CMK (cell line): Measurements from ENCODE around the gene PSMB3.
"Not testable (repeated sequence)": the region's sequence is repeated elsewhere in the genome, so short reads cannot be mapped to it uniquely, and the experiment has no call there.

Source experiments
- DNase-seq: peaks from one replicate; pipeline ENCODE4 v3.0.0-alpha.2; 2010; ENCODE audit warnings: low read depth

Gene PSMB3

DNA sequence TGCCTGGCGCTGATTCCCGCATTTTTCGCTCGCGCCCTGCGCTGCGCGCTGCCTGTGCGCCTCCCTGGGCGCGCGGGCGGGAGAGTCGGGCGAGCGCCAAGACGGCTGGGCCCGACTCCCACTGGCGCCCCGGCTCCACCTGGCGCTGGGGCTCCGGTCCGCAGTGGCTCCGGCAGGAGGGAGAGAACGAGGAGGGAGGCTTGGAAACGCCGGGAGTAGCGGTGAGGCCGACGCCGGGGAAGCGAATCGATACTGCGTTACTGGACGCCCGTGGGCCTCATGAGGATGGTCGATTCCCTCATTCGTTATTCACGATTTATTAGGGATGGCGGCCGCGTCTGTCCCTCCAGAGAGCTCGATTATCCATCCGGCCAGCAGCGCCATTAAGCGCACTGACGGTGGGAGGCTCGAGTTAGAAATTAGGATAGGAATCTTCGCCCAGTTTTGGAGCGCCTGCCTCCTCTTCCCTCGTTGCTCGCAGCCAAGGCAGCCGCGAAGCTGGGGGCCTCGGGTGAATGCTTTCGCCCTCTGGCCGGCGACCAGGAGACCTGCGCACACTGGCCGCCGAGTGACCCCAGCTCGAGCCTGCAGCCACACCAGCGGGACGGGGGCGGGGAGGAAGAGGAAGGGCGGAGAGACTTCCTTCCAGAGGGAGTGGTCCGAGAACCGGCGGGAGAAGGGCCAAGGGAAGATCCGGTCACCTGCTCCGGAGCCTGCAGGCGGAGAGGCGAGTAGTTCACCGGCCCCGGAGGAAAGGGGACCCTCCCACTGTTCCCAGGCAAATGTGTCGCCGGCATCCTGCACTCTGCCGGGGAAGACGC is 3.1 kb upstream of the PSMB3 start:
- DNase-seq: peak; percentile 84

DNA sequence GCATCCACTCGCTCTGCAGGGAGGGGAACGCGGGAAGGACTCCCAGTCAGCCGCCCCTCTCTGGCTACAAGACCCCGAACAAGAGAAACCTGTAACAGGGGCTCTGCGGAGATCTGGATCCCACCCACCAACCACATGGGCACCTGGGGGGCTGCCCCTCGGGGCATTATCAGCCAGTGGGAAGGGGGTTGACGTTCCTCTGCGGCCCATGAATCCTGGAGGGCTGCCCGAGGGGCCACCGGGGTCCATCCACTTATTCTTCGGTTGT is 2.6 kb upstream of the PSMB3 start:
- no peak for DNase-seq

DNA sequence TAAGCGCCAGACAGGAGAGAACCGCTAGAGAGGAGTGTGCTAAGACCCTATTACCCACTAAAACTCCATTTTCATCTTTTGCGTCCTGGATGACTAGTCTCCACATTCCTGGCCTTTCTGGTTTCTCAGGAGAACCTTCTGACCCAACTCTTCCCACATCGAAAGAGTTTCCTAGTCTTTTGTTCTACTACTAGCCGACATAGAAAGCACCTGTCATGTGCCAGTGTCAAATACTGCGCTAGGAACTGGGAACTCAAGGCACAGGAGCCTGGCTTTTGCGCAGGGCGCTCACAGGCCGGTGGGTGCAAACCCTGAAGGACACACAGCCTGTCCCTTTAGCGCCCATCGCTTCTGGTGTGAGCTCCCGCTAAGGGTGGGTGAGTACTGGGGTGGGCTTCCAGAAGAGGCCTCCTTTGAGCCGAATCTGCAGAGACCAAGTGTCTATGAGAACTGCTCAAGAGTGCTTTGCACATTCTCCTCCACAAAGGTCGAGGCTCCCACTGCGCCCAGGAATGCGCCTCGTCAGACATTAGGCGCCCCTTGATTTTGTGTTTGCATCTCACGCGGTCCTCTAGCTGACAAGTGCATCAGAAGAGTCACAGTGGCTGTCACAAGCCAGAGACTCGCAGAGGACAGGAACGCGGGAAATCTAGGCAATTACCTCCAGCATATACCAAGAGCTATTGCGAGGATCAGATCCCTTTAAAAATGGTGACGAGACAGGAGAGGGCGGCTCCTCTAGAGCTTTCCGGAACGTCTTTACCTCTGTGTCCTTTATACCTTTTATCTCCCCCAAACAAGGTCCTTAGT is 2.0 kb upstream of the PSMB3 start:
- DNase-seq: no peak

DNA sequence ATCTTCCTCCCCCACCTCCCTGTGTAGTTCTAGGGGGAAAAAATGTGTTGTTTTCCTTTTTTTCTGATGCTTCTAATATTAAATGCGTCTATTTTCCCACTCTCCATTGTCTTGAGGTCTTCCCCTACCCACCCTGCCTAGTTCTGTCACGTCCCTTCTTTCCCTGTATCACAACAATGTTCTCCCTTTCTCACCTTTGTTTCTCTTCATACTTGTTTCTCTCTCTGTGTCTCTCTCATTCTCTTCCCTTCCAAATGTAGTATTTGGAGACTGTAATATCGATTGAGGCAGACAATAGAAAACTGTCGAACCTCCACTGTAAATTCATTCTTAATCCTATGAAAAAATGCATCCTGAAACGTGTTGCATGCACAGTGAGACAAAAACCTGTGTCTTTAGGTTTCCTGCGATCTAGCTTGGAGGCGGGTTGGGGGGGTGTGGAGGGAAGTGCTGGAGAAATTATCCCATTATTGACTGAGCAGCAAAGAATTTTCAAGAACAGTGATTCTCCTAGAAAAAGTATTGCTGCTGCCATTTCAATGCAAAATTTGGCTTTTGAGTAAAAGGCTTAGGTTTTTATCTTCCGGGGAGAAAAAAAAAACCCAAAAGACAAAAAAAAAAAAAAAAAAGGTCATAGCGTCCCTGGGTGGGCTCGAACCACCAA is 1.3 kb upstream of the PSMB3 start:
- no peak for DNase-seq

DNA sequence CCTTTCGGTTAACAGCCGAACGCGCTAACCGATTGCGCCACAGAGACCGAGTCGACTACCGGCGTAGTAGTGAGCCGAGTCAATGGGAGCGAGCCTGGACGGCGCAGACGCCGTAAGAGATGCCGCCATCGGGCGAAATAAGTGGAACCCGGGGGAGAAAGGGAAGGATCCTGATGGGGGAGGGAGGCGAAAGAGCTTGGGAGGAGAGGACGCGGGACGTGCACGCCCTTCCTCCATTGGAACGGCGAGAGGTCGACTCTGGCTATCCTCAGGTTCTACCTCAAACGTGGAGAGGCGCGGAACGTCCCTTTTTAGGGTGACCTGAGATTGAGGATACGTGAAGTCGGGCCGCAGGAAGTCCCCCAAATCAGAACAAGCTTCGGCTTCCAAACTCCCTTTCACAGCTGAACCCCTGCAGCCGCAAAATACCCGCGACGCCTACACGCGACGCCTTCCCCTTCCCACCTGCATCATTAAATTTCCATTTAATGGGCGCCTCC is 683 bp upstream of the PSMB3 start:
- DNase-seq: peak; percentile 79

DNA sequence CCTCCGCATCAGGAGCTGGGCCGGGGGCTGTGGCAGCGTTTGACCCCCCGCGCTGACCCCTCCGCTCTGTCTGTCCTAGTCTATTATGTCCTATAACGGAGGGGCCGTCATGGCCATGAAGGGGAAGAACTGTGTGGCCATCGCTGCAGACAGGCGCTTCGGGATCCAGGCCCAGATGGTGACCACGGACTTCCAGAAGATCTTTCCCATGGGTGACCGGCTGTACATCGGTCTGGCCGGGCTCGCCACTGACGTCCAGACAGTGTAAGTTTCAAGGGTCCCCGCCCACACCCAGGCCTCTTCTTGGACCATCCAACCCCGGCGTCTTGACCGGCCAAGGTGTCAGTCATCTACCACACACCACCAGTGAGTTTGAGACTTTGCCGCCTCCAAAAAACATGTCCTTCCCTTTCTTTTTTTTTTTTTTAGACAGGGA is 548 bp downstream of the PSMB3 start:
- no peak for DNase-seq

DNA sequence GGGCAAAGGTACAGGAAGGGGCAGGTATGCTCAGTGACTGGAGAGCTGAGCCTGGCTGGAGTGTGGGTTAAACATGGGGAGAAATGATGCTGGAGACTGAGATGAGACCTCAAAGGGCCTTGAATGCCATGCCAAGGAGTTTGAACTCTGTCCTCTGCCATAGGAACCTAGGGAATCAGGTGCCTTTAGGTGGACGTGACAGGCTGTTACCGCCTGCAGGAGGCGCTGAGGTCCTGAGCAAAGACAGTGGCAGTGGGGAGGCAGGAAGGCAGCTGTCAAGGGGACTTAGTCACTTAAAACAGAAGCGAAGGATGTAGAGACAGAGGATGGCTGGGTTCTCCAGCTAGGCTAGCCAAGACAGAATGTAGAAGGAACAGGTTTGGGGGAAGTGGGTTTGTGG is 9.1 kb downstream of the PSMB3 start:
- no peak for DNase-seq

DNA sequence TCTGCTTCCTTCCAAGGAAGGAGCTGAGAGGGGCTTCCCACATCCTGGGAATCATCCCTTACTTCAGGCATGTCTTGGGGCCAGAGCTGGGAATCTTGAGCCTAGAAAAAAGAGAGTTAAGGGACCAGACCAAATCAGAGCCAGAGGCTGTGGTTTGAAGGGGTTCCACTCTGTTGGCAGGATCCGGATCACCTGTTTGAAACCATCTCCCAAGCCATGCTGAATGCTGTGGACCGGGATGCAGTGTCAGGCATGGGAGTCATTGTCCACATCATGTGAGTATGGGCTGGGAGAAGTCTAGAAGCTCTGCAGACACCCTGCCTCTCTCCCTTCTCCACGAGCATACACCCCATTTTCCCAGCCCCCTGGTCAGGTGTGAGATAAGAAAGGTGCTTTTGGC is 9.7 kb downstream of the PSMB3 start:
- DNase-seq: no peak

DNA sequence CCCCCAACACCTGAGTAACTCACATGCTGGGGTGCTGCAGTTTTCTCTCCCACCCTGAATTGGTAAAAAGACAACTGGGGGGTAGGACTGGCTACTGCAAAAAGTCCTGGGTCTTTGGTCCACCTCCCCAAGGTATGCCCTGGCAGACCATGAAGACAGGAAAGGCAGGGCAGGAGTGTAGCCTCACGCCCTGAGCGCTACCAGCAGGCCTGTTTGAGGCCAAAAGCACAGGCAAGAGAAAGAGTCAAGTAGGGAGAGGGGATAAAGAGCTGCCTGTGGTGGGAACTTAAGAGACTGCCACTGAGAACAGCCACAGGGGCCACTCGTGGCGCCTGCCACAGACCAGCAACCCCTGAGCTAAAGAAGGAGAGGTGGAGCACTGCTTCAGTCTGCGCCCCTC is 13.8 kb downstream of the PSMB3 start:
- no peak for DNase-seq

DNA sequence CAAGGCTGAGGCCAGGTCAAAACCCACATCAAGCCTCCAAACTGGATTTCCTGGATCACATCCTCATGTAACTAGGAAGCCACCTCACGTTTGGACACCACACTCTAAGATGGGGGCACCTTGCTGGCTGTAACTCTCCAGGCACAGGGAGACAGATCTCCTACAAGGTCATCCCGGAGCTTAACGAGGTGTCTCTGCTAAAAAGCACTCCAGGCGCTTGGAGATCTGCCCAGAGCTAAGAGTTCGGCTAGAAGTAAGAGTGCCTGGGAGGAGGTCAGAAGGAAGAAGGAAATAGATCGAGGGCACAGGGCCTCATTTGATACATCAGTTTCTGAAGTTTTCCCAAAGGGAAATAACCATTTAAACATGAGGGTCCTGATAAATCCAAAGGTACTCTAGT is 15.9 kb downstream of the PSMB3 start:
- DNase-seq: no peak

DNA sequence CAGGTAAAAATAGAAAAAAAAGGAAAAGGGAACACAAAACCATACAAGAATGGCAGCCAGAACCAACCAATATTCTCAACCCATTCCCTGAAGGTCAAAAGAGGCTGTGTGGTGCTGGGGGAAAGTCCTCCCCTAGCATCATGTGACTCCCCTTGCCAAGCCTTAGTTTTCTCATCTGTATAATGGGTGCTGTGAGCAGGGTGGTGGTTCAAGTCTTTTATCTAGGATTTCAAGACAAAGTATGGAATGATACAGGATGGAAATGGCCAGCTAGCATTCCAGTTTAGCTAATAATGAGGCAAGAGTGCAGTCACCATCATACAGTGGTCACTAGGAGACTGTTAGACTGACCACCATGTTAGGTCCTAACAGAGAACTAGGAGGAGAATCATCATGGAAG is 20.7 kb downstream of the PSMB3 start:
- DNase-seq: no peak

DNA sequence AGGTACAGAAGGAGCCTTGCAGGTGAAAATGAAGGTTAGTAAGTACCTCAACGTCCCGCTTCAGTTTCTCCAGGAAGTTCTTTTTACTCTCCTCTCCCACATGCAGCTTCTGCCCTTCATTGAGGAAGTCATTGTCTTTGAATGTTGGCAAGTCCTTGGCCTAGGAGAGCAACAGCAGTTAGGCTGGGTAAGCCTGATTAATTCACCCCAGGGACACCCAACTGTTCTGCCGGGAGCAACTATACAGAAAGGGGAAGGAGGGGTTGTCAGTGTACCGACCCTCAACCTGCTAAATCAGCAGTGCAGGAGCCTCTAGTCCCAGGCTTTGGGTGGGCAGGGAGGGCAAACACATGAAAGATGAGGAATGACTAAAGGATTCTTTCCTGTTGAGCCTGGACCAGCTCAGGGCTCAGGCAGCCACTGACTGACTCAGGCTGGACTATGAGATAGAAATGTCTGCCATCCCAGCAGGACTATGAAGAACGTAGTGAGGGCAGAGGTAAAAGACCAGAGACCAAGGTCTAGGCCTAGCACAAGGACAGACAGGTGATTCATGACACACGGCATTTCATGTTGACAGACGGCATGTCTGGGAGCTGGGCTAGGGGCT is 25.2 kb downstream of the PSMB3 start:
- DNase-seq: no peak

DNA sequence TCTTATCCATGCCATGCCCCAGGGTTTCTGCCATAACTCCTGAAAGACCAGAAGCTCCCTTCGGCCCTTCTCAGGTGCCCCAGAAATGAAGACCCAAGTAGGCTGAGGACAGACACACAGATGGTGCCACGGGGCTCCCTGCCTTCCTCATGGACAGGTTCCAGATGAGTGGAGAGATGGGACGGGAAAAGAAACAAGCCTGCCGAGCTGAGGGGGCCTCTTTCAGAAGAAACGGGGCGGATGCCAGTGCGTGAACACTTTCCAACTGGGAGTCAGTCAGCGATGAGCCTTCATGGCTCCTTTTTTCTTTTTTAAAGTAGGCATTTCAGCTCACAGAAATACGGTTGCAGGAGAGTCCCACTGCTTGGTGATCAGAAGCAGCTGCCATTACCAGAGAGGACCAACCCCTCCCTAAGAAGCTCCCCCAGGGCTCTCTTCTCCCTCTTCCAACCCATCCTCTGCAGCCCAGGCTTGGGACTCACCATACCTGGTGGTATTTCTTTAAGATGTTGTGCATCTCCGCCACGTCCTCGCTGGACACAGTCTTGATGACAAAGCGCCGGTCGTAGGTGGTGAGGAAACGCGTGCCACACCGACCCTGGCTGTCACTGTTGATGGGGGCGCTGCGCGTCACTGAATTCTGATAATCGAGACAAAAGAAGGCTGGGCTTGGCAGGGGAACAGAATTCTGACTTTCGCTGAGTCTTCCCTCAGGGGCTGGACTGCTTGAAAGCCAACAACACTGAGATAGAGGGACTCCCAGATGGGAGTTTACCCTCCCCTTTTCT is 27.6 kb downstream of the PSMB3 start:
- DNase-seq: no peak

DNA sequence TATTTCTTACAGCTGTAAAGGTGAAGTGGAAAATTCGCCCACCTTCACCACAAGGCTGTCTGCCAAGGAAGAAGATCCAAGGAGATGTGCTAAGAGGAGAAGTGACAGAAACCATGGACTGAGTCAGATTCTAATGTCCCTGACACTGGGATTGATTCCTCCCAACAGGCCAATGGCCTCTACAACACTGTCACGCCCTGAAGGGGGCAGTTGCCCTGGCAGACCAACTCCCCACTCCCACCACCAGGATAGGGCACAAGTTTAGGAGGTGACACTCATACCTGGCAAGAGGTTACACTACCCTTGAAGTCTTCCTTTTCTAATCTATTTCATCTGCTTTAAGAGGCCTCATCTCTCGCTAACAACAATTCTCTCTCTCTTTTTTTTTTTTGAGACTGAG is 30.7 kb downstream of the PSMB3 start:
- DNase-seq: no peak

DNA sequence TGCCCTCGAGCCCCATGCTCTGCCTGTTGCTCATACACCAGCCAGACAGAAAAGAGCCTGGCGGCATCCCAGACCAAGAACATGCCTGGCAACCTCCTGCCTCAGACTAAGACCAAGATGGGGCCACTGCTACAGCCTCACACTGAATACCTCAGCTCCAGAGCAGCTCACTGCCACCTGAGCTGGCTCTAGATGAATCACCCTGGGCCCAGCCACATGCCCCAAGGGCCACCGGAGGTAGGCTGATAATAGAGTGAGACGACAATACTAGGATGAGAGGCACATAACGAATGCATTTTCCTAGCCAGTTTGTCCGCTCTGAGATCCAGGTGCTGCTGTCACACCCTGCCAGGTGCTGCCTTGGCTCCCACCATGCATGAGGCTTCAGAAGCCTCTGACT is 33.8 kb downstream of the PSMB3 start:
- no peak for DNase-seq

DNA sequence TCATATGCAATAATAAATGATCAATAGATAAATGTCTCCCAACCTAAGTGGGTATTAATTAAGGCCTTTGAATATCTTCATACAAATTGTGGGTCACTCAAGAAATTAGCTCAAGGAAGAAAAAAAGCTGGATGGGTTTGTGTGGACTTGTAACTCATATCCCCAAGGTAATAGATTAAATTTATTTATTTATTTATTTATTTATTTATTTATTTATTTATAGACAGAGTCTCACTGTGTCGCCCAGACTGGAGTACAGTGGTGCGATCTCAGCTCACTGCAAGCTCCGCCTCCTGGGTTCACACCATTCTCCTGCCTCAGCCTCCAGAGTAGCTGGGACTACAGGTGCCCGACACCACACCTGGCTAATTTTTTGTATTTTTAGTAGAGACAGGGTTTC is 35.5 kb downstream of the PSMB3 start:
- not testable (repeated sequence) for DNase-seq

DNA sequence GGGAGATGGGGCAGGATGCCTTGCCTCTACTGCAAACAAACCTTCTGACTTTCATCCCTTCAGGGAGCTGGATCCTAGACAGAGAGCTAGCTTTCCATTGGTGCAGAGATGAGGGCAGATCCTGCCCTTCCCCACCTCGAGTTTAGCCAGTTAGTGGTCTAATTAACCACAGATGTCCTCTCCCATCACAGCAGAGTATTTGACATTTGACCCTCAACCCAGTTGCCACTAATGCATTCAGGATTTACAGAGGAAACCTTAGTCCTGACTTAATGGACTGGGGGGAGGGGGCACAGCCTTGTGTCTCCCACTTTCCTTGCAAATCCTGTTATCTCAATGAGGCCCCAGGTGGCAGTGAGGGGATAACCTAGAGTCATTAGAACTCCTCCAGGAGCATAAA is 36.6 kb downstream of the PSMB3 start:
- no peak for DNase-seq

DNA sequence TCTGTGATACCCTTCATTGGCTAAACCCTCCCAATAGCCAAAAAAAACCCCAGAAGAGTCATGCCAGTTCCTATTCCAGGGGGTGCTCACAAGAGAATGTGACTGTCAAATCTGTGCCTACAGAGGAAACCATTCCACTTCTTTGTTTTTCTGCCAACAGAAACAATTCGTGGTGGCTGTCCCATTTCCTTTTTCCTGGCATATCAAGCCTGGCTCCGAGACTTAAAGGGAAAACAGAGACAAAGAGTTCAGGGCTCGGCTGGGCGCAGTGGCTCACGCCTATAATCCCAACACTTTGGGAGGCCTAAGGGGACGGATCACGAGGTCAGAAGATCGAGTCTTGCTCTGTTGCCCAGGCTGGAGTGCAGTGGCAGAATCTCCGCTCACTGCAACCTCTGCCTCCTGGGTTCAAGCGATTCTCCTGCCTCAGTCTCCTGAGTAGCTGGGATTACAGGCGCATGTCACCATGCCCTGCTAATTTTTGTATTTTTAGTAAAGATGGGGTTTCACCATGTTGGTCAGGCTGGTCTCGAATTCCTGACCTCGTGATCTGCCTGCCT is 37.7 kb downstream of the PSMB3 start:
- DNase-seq: not testable (repeated sequence)

DNA sequence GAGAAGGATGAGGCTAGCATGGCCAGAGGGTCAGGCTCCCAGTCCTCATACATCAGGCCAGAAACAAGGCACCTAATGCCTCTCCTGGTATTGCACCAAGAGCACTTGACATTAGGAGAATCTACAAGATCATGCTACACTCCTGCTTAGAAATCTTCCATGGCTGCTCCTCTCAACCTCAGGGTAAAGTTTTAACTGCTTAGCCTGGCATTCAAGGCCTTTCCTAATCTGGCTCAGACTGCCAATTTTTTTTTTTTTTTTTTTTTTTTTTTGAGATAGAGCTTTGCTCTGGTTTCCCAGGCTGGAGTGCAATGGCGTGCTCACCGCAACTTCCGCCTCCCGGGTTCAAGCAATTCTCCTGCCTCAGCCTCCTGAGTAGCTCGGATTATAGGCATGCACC is 38.6 kb downstream of the PSMB3 start:
- no peak for DNase-seq

DNA sequence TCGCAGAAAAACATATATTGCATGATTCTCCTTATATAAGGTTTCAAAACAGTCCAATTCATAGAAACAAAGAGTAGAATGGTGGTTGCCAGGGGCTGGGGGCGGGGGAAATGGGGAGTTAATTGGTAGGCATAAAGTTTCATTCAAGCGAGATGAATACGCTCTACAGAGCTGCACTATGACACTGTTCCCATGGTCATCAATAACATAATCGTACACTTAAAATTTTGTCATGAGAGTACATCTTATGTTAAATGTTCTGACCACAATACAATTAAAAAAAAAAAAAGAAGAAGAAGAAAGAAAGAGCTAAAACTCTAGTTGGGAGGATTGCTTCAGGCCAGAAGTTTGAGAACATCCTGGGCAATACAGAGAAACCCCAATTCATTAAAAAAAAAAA is 41.7 kb downstream of the PSMB3 start:
- no peak for DNase-seq

DNA sequence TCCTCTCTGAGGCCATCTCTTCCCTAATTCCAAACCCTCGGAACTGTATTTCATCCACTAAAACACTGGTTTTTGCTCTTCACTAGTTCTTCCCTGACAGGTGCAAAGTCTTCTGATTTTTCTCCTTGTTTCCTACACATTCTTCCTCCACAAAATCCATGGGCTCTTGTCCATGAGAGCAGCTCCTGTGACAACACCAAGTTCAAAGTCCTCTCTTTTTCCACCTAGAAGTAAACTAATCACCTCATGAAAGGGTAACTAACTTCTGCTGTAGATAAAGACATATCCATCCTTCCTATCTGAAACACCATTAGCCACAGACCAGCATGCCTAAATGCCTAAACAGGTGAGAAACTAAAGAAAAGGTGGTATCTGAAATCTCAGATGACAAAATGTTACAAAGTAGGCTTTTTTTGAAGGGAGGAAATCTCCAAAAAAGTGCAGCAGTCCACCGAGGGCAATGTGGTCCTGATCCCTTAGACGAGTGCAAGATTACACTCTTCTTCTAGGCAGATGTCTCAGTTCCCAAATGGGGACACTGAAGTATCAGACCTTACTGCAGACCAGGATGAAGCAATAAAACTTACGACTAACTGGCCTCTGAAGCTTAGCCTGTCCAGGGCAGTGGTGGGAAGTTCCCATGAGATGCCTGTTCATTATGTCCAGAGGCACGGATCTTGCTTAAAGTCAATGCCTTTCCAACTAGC is 44.1 kb downstream of the PSMB3 start:
- DNase-seq: no peak
